Hepatocyte (in vitro differentiated cells): ENCODE measurements around the gene GARIN5B.

Experiments used
- CTCF ChIP-seq: fragments of 200-600 bp; sonication (generic); IDR thresholded peaks from 2 replicates; pipeline ENCODE4 v1.5.1; 2016; ENCODE audit warnings: antibody characterized with exemption, mild to moderate bottlenecking; ENCODE audit not compliant: poor library complexity
- EZH2phosphoT487 ChIP-seq: fragments of 200-600 bp; sonication (generic); IDR thresholded peaks from one replicate; pipeline ENCODE4 v1.6.1; 2018; ENCODE audit warnings: antibody characterized with exemption, mild to moderate bottlenecking, low read depth, moderate library complexity; ENCODE audit not compliant: unreplicated experiment, severe bottlenecking

- TF ChIP-seq CTCF (no peak), EZH2phosphoT487 (no peak)
Observed at GRCh38 chr19:55405638-55406037, 42.6 kb upstream of the GARIN5B start.
